ENCODE measurements around the gene NBAS.
A peak's percentile ranks its signal among the peaks of the same experiment; 100 is the strongest.

NBAS gene

DNA sequence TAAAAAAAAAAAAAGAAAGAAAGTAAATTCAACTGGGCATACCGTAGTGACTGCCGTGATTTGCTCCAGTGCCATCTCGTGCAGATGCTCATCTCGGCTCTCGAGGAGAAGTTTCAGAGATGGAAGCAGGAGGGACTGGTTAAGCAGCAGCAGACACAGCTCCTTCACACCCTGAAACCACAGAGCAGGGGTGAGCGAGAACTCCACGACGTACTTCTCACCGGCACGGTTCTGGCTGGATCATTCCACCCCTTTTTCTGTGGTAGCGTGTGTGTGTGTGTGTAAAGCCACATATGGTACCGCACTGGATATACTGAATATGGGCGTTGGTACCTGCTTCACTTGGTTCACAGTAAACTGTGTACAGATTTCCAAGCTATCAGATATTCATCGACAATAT lies 382.2 kb downstream of the NBAS start:
- no peak for DNase-seq (ENCODE audit: low read depth in 2 of 3, low spot score in 2 of 3)

DNA sequence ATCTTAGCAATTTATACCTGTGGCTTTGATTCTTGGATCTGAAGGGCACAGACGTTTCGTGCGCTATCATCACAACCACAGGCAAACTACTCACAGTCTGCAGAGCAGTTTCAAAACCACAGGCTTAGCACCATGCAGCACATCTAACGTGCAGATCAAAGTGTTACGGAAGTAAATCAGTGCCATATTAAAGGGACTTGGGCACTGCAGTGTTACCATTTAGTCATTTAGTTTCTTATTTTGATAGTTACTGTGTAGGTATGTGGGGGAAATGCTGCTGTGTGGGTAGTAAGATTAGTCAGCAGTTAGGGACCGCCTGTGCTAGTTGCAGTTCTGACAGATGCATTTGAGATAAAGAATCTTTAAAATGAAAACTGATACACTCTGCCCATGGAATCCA lies 384.0 kb downstream of the NBAS start:
- peak in 1 of 3 experiments; percentile 38 for DNase-seq (ENCODE audit: low read depth in 2 of 3, low spot score in 2 of 3)

DNA sequence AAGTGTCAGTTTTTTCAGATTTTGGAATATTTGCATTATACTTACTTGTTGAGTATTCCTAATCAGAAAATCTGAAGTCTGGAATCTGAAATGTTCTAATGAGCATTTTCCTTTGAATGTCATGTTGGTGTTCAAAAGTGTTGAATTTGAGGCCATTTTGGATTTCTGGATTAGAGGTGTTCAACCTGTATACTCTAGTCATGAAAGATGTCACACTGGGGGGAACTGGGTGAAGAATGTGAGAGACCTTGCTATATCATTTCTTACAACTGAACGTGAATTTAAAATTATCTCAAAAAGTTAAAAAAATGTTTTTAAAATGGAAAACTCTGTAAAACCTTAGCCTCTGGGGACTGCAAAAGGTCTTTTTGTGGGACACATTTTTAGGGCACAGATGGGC lies 384.5 kb downstream of the NBAS start:
- DNase-seq (ENCODE audit: low read depth in 2 of 3, low spot score in 2 of 3), result no peak

DNA sequence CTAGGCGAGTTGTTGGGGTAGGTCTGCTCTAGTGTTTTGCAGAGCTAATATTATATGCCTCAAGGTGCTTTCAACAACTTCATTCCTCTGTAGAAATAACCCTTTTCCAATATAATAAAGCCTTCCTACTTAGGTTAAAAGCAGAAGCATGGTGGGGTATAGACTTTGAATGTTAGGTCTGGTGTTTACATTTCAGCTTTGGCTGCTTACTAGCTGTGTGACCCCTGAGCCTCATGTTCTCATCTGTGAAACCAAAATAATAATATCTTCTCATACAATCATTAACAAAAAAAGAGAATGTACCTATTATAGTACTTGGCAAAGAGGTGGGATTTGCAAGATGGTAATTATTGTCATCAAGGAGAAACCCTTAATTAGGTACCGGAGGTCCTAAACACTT lies 386.6 kb downstream of the NBAS start:
- no peak for DNase-seq (ENCODE audit: low read depth in 2 of 3, low spot score in 2 of 3)

DNA sequence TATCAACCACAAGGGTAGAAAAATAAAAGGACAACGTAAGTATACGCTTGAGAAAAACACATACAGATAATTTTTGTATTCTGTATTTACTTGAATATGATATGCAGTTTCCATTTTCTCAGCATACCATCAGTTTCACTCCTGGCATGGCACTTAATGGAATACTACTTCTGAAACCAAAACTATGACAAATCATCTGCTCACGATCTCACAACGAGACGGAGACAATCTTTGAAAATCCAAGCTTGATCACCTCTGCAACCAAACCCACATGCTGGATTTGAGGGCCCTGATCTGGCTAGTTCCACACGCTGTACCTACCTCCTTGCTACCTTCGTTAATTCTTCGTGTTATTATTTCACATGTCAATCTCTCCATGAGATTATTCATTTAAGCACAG lies 387.6 kb downstream of the NBAS start:
- no peak for DNase-seq (ENCODE audit: low read depth in 2 of 3, low spot score in 2 of 3)

DNA sequence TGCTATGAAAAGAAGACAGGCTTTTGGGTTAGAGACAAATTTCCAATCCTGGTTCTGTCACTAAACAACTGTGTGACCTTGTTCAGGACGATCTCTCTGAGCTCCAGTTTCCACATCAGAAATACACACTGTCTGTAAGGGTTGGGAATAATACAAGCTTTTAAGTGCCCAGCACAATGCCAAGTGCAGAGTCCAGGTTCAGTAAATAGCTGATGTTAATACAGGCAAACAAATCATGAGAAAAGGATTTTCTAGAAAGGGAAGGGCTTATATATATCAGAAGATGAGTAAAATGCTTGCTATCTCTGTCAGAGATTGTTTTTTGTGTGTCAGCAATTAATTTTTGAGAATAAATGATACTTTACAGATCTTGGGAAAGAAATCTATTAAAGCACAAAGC lies 388.3 kb downstream of the NBAS start:
- DNase-seq (ENCODE audit: low read depth in 2 of 3, low spot score in 2 of 3), result no peak

DNA sequence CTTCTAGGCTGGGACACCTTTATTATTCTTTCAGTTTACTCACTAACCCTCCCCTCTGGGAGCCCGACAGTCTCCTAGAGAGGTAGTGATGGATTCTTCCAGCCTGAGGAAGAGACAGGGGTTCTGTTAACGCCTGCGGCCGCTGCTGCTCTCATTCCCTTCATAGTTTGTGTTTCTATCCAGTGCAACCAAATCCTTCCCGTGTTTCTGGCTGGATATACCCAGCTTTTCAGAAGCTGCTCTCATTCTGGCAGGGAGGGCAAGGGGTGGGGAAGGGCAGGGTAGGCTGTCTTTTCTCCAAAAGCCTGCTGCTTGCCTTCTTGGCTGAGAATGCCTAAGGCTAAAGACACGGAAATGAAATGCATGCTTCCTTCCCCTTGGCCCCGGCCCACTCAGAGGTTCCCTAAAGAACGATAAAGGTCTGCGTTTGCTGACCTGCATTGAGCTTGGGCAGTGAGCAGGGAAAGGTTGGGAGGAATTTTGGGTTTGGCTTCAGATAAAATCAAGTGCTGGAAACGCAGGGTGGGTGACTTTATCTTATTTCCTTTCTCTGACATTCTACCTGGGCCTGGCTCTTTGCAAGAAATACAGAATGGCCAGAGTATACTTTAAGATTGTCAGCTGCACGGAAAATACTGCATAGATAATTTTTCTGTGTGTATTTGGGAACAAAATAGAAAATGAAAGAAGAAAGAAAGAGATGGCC lies 390.9 kb downstream of the NBAS start:
- no peak for DNase-seq (ENCODE audit: low read depth in 2 of 3, low spot score in 2 of 3)

DNA sequence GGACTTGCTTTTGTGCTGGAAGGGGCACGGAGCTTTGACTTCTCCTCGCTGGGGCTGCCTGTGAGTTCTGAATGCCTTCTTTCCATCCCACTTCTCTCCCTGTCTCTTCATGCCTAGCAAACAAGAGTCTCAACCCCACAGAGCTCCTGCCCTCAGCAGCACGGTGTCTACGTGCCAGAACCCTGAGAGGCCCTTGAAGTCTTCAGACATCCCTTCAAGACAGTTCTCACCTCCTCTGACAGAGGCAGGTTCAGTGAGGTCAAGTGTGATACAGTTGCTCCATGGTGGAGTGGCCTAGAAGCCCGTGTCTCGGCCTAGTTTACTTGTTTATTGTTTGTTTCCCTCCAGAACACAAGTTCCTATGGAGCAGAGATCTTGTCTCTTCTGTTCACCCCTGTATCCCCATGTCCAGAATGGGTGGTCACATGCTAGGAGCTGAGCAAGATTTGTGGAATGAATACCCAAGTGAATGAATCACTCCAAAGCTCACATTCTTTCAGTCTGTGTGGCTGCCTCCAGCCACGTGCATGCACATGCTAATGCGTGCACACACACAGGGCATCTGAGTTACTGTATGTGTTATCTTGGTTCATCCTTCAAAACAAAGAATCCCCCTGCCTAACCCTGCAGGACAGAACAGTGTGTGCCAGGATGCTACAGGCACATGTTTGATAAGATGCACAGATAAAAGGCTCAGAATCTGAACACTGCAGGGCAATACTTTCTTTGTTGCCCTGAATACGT lies 391.6 kb downstream of the NBAS start:
- DNase-seq (ENCODE audit: low read depth in 2 of 3, low spot score in 2 of 3), result no peak

DNA sequence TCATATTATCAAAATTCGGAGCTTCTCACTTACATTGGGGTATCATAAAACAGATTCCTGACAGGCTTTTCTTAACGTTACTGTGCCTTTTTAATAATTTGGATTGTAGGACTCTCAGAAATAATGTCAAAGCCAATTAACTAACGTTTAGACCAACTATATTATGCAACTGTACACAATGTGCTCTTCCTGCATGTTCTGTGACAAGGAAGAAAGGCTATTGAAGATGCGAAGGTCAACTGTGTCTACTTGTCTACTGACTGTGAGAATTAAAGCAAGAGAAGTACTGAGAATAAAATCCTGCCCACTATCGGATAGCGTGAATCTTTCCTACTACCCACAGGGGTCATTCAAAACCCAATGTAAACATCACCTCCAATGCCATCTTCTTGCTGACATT lies 393.0 kb downstream of the NBAS start:
- DNase-seq (ENCODE audit: low read depth in 2 of 3, low spot score in 2 of 3), result no peak

DNA sequence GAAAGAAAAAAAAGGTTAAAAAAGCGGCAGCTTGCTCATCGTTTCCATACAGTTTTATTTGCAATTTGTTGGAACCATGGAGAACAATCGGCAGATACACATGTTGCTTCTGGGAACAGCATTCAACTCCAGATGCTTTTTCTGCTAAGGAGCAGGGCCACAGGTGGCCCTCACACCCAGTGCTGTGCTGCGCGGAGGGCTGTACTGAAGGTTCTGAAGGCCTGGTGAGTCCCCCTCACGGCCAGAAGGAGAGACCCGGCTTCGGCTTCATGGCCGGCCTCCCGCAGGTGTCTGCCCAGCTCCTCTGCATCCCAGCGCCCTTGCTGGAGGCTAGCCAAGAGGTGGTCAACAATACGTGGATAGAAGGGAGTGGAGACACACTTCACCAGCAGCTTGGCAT lies 394.3 kb downstream of the NBAS start:
- DNase-seq (ENCODE audit: low read depth in 2 of 3, low spot score in 2 of 3), result no peak

DNA sequence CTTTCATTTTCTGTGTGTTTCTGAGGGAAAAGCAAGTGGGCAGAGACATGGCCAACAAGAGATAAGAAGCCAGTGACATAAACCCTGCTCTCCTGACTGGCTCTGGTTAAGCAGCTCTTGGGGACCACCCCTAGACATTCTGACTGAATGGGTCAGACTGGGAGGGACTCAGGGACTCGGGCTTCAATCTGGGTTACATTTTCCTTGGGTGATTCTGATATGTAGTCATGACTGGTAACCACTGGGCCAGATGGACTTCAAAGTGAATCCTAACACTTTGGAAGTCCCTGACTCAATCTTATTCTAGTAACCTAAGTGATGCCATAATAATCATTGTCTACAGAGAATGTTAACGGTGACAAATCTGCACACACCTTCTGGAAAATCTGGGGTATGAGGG lies 397.8 kb downstream of the NBAS start:
- DNase-seq (ENCODE audit: low read depth in 2 of 3, low spot score in 2 of 3), result no peak

DNA sequence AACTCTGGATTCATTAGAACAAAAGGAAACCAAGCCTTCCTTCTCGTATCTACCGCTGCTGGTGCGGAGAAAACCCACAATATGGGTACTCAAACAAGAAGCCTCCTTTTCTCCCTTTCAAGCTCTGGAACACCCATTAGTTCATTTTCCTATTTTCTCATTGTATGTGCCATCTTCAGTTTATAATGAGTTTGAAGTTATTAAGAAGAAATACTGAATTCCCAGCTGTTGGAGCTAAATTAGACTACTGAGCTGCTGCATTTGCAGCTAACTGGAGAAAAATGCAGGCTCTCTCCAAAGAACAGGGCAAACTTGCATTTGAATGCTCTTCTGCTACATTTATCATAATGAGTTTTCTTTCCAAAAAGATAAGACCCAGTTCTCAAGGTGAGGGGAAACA lies 398.5 kb downstream of the NBAS start:
- DNase-seq (ENCODE audit: low read depth in 2 of 3, low spot score in 2 of 3), result no peak

DNA sequence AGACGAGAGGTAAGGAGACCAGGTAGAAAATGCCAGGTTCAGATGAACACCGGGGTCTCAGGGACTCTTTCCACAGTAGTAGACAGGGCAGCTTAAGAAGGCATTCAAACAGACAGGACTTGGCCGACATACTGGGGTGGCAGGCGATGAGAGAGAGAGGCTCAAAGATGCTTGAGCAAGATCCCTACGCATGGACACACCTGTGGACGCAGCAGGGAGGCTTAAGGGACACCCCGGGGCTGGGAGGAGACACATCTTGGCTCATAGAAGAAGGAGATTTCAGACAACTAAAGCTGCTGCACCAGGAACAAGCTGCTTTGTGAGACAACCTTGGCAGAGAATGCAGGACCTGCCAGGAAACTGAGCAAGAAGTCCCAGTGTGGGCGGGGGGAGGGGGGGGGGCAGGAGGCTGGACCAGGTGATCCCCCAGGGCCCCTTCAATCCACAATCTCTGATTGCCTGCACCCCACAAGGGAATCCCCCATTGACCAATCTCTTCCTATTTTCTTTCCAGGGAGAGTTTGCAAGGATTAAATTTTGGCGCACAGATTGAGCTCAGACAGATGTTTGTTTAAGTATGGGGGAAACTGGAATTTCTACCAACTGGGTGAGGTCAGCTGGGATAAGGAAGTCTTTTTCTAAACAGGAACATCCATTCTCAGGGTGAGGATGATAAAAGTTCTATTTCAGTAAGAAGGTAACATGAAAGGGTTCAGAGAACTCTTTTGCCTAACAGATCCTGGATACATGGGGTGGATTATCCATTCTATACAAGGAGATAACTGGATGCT lies 400.7 kb downstream of the NBAS start:
- DNase-seq (ENCODE audit: low read depth in 2 of 3, low spot score in 2 of 3), result no peak

DNA sequence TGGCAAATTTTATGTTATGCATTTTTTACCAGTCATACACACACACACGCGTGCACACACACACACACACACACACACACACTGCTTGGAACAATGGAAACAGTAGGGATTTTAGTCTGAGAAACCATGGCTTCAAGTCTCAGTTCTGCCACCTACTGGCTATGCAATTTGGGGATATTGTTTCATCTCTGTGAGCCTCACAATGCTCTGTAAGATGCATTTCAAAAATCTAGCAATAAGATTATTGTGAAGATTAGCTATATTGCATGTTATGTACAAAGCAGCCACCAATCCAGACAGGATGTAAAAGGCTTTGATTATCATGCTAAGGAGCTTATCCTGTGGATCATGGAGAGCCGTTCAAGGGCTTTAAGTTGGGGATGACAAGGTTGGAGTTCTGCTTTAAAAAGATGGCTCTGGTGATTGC lies 401.4 kb downstream of the NBAS start:
- no peak for DNase-seq (ENCODE audit: low read depth in 2 of 3, low spot score in 2 of 3)

DNA sequence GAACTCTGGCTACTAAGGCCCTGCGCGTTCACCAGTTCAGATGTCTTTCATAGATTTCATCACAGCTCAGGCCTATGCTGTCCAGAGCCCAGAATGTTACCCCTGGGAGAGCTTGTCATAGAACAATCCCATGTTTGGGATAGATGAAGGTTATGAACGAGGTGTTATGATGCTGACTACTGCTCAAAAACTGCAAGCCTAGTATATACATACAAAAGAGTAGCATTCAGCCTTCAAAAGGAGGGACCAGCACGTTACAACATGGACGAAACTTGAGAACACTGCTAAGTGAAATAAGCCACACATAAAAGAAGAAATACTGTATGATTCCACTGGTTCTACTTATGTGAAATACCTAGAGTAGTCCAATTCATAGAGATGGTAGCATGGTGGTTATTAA lies 401.9 kb downstream of the NBAS start:
- no peak for DNase-seq (ENCODE audit: low read depth in 2 of 3, low spot score in 2 of 3)

DNA sequence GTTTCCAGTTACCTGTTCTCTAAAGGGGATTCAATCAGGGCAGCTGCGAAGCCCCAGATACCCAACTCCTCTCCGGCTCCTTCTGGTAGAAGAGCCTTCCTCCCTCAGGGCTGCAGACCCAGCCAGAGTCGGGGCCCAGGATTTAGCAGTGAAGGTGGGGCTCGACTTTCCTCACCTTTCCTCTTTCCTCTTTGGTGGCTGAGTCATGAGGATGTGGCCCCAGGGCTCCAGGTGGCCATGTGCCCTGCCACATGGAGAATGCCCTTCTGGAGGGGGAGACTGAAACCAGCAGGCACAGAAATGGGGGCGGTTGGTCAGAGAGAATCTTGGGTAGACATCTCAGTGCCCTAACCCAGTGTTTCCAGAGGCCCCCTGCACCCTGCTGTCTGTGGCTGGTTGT lies 402.6 kb downstream of the NBAS start:
- DNase-seq (ENCODE audit: low read depth in 2 of 3, low spot score in 2 of 3), result no peak

DNA sequence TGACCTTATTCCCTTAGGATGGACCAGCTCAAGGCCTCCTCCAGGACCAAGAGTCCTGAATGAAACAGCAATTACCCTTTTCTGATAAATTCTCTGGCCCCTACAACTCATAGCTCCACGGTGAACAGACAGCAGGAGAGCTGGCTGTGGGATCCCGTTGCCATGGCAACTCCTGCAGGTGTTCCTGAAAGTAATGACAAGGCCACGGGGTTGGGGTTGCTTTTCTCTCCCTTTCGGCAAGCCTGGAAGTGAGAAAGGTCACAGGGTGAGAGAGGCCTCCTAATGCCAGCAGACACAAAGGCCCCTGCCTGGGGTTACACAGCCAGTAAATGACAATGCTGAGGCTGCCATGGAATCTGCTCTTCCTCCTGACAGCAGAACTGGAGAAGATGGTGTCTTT lies 403.0 kb downstream of the NBAS start:
- no peak for DNase-seq (ENCODE audit: low read depth in 2 of 3, low spot score in 2 of 3)

DNA sequence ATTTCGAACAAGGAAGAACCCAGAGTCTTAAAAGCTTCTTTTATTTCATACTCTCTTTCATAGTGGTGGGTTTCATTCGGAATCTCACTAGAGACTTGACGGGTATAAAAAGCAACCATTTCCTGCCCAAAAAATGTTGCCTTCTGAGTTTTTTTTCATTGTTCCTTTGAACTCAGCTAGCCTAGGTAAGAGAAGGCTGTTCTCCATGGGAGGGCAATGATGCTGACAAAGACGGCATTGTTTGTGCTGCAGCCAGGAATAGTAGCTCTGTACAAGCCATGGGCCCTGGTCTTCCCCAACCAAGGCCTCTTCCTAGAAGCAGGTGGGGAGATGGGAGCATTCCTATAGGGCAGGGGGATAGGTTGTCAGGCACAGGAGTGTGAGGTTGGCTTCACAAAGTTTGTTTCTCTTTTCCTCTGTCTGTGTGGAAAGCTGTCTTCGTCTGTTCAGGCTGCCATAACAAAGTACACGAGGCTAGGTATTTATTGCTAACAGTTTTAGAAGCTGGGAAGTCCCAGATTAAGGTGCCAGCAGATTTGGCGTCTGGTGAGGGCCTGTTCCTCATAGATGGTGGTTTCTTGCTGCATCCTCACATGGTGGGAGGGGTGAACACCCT lies 405.1 kb downstream of the NBAS start:
- DNase-seq (ENCODE audit: low read depth in 2 of 3, low spot score in 2 of 3), result no peak

DNA sequence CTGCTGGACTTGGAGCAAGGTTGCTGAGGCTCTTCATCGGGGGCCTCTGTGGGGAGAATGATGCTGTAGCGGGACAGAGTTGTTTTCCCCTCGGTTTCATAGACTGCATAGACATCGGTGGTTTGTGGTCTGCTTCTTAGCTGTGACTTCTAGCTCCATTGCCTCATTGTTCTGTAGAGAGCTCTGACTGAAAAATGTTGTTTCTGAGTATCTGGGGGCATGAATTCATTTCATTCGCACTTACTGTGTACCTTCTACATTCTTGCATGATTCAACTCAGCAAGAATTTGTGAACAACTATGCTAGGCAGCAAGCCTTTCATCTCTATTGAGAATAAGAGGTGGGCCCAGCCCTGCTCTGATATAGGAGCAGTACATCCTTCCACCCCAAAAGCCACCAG lies 406.8 kb downstream of the NBAS start:
- no peak for DNase-seq (ENCODE audit: low read depth in 2 of 3, low spot score in 2 of 3)

DNA sequence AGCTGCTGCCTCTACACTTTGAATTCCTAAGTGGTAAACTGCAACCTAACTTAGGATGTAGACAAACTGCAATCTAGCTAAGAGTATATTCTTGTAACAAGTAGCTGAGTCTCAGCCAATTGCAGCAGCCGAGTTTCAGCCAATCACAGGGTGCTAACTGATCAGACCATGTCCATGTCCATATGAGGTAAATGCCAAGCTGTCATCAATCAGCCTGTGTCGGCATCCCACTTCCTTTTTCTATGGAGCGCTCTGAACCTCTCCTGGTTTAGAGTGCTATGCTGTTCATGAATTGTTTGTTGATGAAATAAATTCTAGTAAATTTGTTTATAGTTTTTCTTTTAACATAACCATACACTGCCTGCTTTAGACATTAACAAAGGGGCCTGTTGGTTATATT lies 408.8 kb downstream of the NBAS start:
- no peak for DNase-seq (ENCODE audit: low read depth in 2 of 3, low spot score in 2 of 3)

DNA sequence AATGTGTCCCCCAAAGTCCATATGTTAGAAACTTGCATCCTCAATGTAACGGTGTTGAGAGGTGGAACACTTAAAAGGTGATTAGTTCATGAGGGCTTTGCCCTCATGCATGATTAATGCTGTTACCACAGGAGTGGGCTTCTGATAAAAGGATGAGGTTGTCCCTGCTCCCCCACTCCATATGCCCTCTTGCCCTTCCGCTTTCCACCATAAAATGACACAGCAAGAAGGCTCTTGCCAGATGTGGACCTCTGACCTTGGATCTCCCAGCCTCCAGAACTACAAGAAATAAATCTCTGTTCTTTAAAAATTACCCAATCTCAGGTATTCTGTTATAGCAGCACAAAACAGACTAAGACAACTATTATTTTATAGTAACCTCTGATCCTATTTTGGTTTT lies 412.1 kb downstream of the NBAS start:
- no peak for DNase-seq (ENCODE audit: low read depth in 2 of 3, low spot score in 2 of 3)

DNA sequence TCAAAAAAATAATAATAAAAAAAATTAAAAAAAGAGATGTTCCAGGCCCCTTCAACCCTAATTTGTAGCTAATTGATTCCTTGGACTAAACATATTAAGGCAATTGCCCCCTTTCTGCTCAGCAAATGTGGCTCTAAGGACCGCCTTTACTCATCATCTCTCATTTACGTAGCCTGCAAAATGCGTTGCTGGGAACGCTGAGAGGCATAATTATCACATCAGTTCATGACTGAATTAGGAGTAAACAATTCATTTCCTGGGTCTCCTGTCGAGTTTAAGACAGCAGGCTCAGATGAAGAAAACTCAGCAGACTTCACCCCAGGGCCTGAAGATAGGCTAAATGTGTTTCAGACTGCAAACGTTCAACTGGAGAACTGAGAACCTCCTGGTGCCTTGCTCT lies 413.5 kb downstream of the NBAS start:
- DNase-seq (ENCODE audit: low read depth in 2 of 3, low spot score in 2 of 3), result no peak
